Activated CD4-positive, alpha-beta T cell treated with anti-CD3 and anti-CD28 coated beads for 1 hour (primary cell): ENCODE measurements around the gene TAAR1.
"Not testable (repeated sequence)": the region's sequence is repeated elsewhere in the genome, so short reads cannot be mapped to it uniquely, and the experiment has no call there.

Experiments used
- DNase-seq: peaks from one replicate; pipeline ENCODE4 v3.0.0-alpha.2; 2020

TAAR1 gene

GRCh38 chr6:132661906-132662305 is 2.9 kb upstream of the TAAR1 start:
- no peak for DNase-seq

GRCh38 chr6:132651062-132651461 is 7.9 kb downstream of the TAAR1 start:
- DNase-seq = no peak

- no peak for DNase-seq
Measured at GRCh38 chr6:132650429-132650828, 8.6 kb downstream of the TAAR1 start.

GRCh38 chr6:132648828-132649227 is 10.2 kb downstream of the TAAR1 start:
- DNase-seq = no peak

- no peak for DNase-seq
Measured at GRCh38 chr6:132648356-132648755, 10.6 kb downstream of the TAAR1 start.

GRCh38 chr6:132643547-132643946 is 15.4 kb downstream of the TAAR1 start:
- DNase-seq = no peak

GRCh38 chr6:132637135-132637534 is 21.8 kb downstream of the TAAR1 start:
- DNase-seq = not testable (repeated sequence)

- not testable (repeated sequence) for DNase-seq
Measured at GRCh38 chr6:132635906-132636305, 23.1 kb downstream of the TAAR1 start.

- DNase-seq = not testable (repeated sequence)
Measured at GRCh38 chr6:132635288-132635687, 23.7 kb downstream of the TAAR1 start.

- DNase-seq = no peak
Measured at GRCh38 chr6:132634796-132635195, 24.2 kb downstream of the TAAR1 start.

- DNase-seq = no peak
Measured at GRCh38 chr6:132633362-132633761, 25.6 kb downstream of the TAAR1 start.

GRCh38 chr6:132624175-132624574 is 34.8 kb downstream of the TAAR1 start, which contains the start of gene TAAR2:
TAAR2 (minus strand) TSS chr6:132624275; CDS start chr6:132624275, 0 bp downstream.
- no peak for DNase-seq

- DNase-seq = no peak
Measured at GRCh38 chr6:132623106-132623845, 35.7 kb downstream of the TAAR1 start.

- DNase-seq = no peak
Measured at GRCh38 chr6:132616677-132617076, 42.3 kb downstream of the TAAR1 start.

- no peak for DNase-seq
Measured at GRCh38 chr6:132614554-132614953, 44.4 kb downstream of the TAAR1 start.

- DNase-seq = no peak
Measured at GRCh38 chr6:132612449-132613108, 46.4 kb downstream of the TAAR1 start.

- no peak for DNase-seq
Measured at GRCh38 chr6:132611616-132612015, 47.4 kb downstream of the TAAR1 start.

GRCh38 chr6:132607544-132608233 is 51.3 kb downstream of the TAAR1 start:
- DNase-seq = no peak

GRCh38 chr6:132604635-132605152 is 54.3 kb downstream of the TAAR1 start:
- no peak for DNase-seq

GRCh38 chr6:132600900-132601299 is 58.1 kb downstream of the TAAR1 start:
- DNase-seq = not testable (repeated sequence)

GRCh38 chr6:132598473-132598872 is 60.5 kb downstream of the TAAR1 start:
- DNase-seq = no peak

GRCh38 chr6:132596201-132596600 is 62.8 kb downstream of the TAAR1 start:
- DNase-seq = no peak
